Right lung (tissue), 5 donors: ENCODE results near the gene LRIG1. TPM values are rescaled to one million over a fixed set of nuclear protein-coding genes. Genes with fewer than 3 reads are reported as not detected.

ENCODE experiments used
- DNase-seq, 2 donors: peaks; one replicate each; pipeline ENCODE4 v3.0.0-alpha.2; 2013
- polyA plus RNA-seq, 5 donors: library from polyadenylated mRNA; unstranded; fragments of 120-200 nt; gene quantifications; one replicate each; pipeline versions ENCODE4 v1.2.1 to v1.2.3, GENCODE V29; 2013; ENCODE audit warnings: inconsistent platforms in 1 of 5, low replicate concordance in 1 of 5; ENCODE audit not compliant: insufficient read length in 5 of 5, insufficient read depth in 1 of 5

The LRIG1 gene
- polyA plus RNA-seq, 5 donors, result 28.9 to 40.5 (median 37.3) TPM

GRCh38 chr3:66402596-66403290, 98.1 kb downstream of the LRIG1 start:
- no peak for DNase-seq

DNA sequence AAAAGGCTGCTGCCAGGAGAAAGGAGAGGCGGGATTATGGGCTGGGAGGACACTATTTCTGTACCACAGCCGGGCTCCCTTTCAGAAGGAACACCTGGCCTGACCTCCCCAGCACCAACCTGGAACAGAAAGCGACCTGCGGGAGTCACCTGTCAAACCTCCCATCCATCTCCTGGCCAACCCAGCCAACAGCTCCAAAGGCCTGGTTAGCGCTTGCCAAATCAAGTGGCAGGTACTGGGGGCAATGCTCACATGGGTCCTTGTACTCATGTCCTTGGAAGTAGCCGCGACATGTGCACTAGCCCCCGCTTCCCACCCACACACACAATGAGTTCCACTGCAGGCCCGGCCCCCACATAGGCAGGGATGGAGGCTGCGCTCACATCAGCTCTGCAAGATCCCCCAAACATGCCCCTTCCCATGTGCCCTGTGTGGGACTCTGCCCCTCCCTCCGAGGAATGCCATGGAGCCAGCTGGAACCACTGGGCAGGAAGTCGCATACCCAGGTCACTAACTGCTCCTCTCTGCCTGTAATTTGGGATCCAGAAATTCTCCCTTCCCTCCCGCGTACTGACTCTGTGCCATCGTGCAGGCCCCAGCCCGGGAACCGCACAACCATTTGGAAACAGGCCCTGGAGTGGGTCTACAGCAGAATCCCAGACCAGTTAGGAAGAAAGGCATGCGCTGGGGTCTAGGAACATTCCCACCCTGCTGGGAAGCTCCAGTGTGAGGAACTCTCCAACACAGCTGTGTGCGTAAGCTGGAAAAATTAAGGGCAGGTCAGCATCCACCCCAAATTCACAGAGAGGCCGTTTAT, 98.9 kb downstream of the LRIG1 start:
- no peak for DNase-seq

- no peak for DNase-seq
These were observed 99.7 kb downstream of the LRIG1 start for GRCh38 chr3:66401157-66401550.

DNA sequence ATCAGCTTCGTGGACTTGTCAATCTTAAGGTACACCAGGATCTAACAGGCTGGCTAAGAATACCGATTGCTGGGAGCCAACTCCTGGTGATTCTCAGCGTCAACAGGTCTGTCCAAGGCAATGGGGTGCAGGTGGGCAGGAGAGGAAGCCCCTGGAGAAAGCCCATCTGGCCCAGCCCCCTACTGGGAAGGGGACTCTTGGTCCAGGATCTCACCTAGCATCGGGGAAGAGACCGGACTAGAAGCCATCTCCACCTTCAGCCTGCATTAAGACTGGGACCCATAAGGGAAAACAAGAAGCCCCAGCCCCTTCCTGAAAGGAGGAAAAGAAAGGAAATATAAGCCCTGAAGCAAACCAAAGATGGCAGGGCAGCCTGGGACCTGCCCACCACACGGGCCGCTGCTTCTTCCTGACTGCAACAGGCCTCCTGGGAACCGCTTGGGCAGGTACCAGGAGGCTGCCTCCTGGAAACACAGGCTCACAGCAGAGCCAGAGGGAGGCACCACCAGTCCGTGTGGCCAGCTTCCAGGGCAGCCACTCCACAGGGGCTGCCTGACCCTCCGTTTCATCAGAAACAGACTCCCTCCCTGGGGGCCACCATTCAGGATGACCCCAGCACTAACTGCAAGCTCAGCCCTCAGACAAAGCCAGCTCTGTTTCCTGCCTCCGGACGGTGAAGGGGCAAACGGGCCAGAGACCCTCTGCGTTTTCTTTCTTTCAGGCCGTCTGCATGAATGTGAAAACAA, 100.2 kb downstream of the LRIG1 start:
- no peak for DNase-seq

DNA sequence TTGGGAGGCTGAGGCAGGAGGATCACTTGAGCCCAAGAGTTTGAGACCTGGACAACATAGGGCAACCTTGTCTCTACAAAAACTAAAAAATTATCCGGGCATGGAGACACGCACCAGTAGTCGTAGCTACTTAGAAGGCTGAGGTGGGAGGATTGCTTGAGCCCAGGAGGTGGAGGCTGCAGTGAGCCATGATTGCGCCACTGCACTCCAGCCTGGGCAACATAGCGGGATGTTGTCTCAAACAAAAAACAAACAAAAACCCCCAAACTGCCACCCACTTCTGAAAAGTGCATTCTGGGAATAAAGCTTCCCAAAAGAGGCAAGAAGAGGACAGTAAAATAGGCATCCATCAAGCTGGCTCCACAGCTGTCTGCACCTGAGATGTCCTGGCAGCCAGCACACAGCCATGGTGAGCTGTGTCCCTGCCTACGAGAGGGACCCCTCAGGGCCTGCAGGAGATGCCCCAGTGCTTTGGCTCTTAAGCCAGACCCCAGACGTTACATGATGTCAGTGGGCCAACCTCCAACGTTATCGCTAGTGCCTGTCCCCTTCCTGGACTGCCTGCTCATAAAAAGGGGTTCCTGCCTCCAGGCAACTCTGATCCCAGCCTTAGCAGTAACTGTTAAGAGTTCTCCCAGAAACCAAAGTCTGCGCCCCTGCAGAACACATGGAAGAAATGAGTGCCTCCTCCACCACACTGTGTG, 101.1 kb downstream of the LRIG1 start:
- no peak for DNase-seq

DNA sequence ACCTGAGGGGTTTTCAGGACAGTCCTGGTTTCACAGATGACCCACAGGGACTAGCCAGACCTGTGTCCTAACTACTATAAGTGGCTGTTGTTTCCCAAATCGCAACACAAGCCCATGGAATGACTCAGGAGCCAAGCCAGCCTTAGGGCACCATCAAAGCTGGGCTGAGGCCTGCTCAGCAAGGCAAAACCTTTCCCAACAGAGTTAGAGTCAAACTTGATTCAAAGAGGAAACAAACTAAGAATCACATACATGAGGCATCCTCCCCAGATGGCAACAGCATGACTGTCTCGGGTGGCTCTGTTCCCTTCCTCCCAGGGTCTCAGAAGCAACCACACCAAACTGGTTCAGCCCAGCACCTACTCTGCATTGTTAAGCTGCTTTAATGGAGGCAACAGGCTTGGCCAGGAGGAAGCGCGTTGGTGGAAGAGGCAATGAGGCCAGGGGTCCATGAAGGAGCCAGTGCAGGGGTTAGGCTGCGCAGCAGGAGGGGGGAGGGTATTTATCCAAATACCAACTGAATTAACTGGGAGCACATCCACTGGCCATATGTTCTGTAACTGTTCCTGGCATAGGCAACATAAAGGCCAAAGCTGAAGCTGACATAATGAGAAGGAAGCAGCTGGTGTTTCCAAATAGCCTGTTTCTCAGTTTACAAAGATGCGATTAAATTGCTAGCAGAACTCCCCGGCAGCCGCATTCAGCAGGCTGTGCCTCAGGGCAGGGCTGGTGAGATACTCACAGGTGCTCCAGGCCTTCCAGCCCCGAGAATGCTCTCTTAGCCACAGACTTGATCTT, 102.4 kb downstream of the LRIG1 start:
- no peak for DNase-seq

DNA sequence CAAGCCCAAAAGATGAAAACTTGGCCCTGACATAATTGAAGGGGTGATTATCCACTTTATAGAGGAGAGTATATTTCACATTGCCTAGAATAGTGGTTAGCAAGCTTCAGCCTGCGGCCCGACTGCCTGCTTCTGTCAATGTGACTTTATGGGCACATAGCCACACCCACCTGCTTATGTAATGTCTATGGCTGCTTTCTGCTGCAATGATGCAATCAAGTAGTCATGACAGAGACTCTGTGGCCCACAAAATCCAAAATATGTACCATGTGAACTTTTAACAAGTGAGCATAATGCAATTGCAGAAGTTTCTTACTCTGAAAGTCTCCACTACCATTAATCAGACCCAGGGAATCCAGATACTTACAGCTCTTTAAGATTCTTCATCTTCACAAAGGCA, 103.1 kb downstream of the LRIG1 start:
- no peak for DNase-seq

- DNase-seq, result no peak
These were observed 103.9 kb downstream of the LRIG1 start for GRCh38 chr3:66396888-66397287.

DNA sequence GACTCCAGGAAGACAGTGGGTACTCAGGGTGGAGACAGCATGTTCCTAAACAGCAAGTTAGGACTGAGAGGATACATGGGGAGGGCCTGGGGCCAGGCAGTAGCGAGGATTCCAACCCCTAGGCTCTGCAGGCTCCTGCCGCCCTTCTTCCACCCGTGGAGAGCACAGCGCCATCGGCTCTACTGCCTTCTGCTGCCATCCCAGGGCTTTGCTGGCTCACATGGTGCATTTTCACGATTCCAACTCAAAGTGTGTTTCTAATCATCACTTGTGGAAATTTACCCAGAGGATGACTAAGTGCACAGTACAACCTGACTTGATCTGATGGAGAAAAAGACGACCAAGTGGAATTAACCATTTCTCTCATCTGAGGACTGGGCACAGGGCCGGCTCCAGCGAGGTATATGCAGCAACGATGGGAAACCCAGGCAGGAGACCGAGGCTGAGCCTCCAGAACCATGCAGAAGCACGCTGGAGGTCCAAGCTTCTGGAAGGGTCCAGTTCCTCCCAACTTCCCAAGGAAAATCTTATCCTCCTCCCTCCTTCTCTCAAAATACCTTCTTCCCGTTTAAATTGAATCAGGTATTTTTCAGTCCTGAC, 104.6 kb downstream of the LRIG1 start:
- no peak for DNase-seq

GRCh38 chr3:66395635-66396034, 105.2 kb downstream of the LRIG1 start:
- no peak for DNase-seq

- DNase-seq, result no peak
These were observed 106.0 kb downstream of the LRIG1 start for GRCh38 chr3:66394753-66395249.

- DNase-seq, result no peak
These were observed 106.6 kb downstream of the LRIG1 start for GRCh38 chr3:66394019-66394752.

- no peak for DNase-seq
These were observed 107.4 kb downstream of the LRIG1 start for GRCh38 chr3:66393333-66394005.

DNA sequence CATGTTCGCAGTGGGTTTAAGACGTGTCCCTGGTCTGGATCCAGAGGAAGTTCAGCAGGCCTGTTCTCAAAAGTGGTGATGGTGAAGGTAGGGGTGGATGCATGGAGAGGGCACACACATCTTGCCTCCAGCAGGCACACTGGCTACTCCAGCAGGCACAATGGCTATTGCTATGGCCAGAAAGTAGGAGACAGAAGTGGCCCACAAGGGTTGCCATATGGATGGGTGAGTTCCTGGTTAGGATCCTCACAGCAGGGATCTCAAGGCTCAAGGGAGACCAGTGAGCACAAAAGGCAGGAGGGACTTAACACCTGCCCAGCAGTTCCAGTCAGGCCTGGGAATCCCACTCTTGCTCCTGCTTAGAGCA, 107.9 kb downstream of the LRIG1 start:
- DNase-seq, result no peak

DNA sequence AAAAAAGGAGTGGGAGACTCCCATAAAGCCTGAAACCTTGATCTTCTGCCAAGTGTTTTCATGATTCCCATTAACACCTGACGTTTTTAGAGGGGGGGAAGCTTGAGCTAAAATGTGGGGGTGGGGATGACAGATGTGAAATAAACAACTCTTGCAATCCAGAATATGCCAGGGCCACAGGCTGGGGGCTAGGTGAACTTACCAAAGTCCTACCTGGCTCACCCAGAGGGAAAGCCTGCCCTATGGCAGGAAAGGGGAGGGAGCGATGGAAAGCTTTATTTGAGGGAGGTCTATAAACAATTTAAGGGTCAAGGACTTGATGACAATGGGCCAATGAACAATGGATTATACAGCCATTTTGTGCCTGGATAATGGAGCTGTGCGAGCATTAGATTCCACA, 108.3 kb downstream of the LRIG1 start:
- no peak for DNase-seq

GRCh38 chr3:66390013-66390412, 110.8 kb downstream of the LRIG1 start:
- DNase-seq, result no peak

DNA sequence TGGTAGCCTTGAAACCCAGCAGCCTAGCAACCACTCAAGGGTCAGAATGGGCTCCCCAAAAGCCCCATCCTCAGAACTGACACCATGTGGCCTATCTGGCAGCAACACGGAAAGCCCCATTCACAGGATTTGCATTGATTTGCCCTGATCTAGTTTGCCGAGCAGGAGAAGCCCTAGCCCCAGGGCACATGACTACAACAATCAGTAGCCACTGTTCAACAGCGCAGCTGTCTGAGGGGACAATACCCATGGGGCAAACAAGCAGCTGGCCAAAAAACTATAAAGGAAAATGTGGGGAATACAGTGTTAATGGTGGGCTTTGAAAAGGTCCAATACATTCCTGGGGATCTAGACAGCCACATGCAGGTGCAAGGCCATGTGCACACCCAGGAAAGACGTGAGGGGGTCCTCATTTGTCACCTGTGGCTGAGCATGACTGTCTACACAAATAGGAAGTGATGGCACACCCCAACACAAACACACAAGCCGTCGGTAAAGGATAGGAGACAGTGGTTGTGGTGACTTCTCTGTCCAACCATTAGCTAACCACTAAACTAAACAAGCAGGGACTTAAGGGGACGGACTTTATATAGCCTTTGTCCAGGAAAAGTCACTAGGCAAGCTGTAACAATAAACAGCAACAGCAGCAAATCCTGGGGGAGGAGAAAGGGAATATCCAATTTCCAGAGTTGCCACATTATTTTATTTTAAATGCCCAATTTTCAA, 113.7 kb downstream of the LRIG1 start:
- no peak for DNase-seq
